Gastrocnemius medialis (tissue), 4 donors: ENCODE results near the gene TMTC1. TPM values are rescaled to one million over a fixed set of nuclear protein-coding genes. Genes with fewer than 3 reads are reported as not detected.

Experiments
- ATAC-seq, 2 donors: fragments of 150-250 bp; one replicate each; pipeline ENCODE4 v1.9.1; 2016
- DNase-seq, 2 donors: peaks; one replicate each; pipeline ENCODE4 v3.0.0-alpha.2; 2019
- H3K27ac ChIP-seq, 4 donors: fragments of 200-600 bp; sonication (generic); 1 replicate in 1 of 4; 2 replicates in 3 of 4; pipeline ENCODE4 v1.5.1; 2016 to 2018; ENCODE audit warnings: mild to moderate bottlenecking in 2 of 4, moderate library complexity in 1 of 4
- H3K27me3 ChIP-seq, 3 donors: fragments of 200-600 bp; sonication (generic) in 2 of 3; 1 replicate in 1 of 3; 2 replicates in 2 of 3; pipeline versions ENCODE4 v1.5.1 to v1.6.0; 2016 to 2019; ENCODE audit warnings: mild to moderate bottlenecking in 1 of 3, moderate library complexity in 1 of 3
- H3K36me3 ChIP-seq, 2 donors: fragments of 200-600 bp; sonication (generic) in 1 of 2; one replicate each; pipeline ENCODE4 v1.5.1; 2017 to 2018
- H3K4me1 ChIP-seq, 2 donors: fragments of 200-600 bp; sonication (generic) in 1 of 2; one replicate each; pipeline ENCODE4 v1.5.1; 2016 to 2017; ENCODE audit warnings: mild to moderate bottlenecking in 2 of 2
- H3K4me3 ChIP-seq, 4 donors: fragments of 200-600 bp; sonication (generic) in 3 of 4; 1 replicate in 1 of 4; 2 replicates in 3 of 4; pipeline ENCODE4 v1.5.1; 2016 to 2019; ENCODE audit warnings: mild to moderate bottlenecking in 2 of 4
- H3K9me3 ChIP-seq, 3 donors: fragments of 200-600 bp; sonication (generic) in 2 of 3; 1 replicate in 1 of 3; 2 replicates in 2 of 3; pipeline ENCODE4 v1.5.1; 2016 to 2019
- CTCF ChIP-seq, 5 experiments: fragments of 450-650 bp in 3 of 5; fragments of 200-600 bp in 2 of 5; sonication (generic) in 2 of 5; IDR thresholded peaks in 4 of 5; conservative IDR thresholded peaks in 1 of 5; 1 replicate in 4 of 5; 2 replicates in 1 of 5; pipeline ENCODE4 v1.5.1; 2016 to 2019; ENCODE audit warnings: antibody characterized with exemption in 5 of 5, mild to moderate bottlenecking in 3 of 5, moderate library complexity in 3 of 5
- POLR2A ChIP-seq, 2 donors: fragments of 450-650 bp; IDR thresholded peaks; one replicate each; pipeline ENCODE4 v1.6.1; 2017; ENCODE audit warnings: antibody characterized with exemption in 2 of 2, mild to moderate bottlenecking in 2 of 2, moderate library complexity in 2 of 2
- in situ Hi-C, 4 donors: fragments of 200-750 bp; cut with MboI; loops; one replicate each; pipeline versions ENCODE4 v1.15.0 to v1.8.0; 2017; ENCODE audit warnings: low sequenced_read_pairs in 4 of 4
- intact Hi-C: fragments of 100-400 bp; cut with DNase I; formaldehyde crosslinking; loops from one replicate; pipeline ENCODE4 v1.15.1; 2023; ENCODE audit warnings: low total_unique reads
- total RNA-seq, 4 donors: library from RNA; depleted of rRNA; stranded (reverse); fragments of >200 nt; gene quantifications; one replicate each; pipeline versions ENCODE4 v1.1.0 to v1.2.3, GENCODE V29; 2016

Gene TMTC1
- total RNA-seq, 4 donors from 2014 or later: 38.5 to 83.5 (median 42.6) TPM

- DNase-seq (no peak), ATAC-seq (no peak)
- TF ChIP-seq CTCF (IDR thresholded peaks at IDR 0.05 in 4 of 5, conservative IDR thresholded peaks at IDR 0.05 in 1 of 5) (no peak), POLR2A (IDR thresholded peaks at IDR 0.05) (no peak)
- no peak overlapping the region for H3K4me3 ChIP-seq
- H3K4me1 ChIP-seq: peaks cover 19 to 22% of the 10 kb centered on the region in 2 donors
- no peaks in the 10 kb centered on the region for H3K9me3 ChIP-seq
- intact Hi-C loops (loop anchor here (2.0 to 5.0 kb wide), 2 partner anchors 15 to 250 kb away; partner anchors contain the start of gene TMTC1), in situ Hi-C loops (no loop called here)
- no peaks in the 10 kb centered on the region for H3K27me3 ChIP-seq
- H3K27ac ChIP-seq: peak overlapping the region; percentile 29 to 71 (median 40)
- H3K36me3 ChIP-seq: no peaks in the 10 kb centered on the region
These were observed 14.0 kb upstream of the TMTC1 start for GRCh38 chr12:29797565-29798355.

DNA sequence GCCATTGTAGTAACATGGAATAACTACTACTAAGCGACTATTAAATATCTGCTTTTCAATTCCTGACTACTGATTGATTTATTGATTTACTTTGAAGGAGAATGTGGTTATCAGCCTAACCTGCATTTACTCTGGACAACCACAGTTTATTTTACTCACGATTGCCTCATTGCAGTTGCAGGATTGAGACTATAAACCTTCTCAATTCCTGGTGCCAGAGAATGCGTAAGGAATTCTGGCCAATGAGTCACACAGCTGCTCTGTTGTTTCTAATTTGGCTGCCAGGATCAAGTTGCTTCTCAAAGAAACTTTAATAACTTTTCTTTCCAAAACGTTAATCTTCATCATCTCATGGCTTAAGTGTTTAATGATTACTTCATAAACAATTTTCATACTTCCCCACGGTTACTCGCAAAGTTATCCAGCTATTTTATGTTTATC is 13.1 kb upstream of the TMTC1 start:
- Histone ChIP-seq H3K4me1 (peaks cover 19 to 22% of the 10 kb centered on the region in 2 donors), H3K9me3 (no peaks in the 10 kb centered on the region), H3K27me3 (no peaks in the 10 kb centered on the region), H3K36me3 (no peaks in the 10 kb centered on the region), H3K27ac (peak overlapping the region; percentile 29 to 71 (median 40)), H3K4me3 (peak overlapping the region in 2 of 4 donors; percentile 26 to 30)
- intact Hi-C loops: loop anchor here (2.0 to 5.0 kb wide), 2 partner anchors 14 to 250 kb away; partner anchors contain the start of gene TMTC1
- peak; percentile 45 to 65 for DNase-seq
- peak; percentile 99 to 100 for ATAC-seq
- in situ Hi-C loops: no loop called here
- TF ChIP-seq POLR2A (IDR thresholded peaks at IDR 0.05): no peak
- TF ChIP-seq CTCF (IDR thresholded peaks at IDR 0.05 in 4 of 5, conservative IDR thresholded peaks at IDR 0.05 in 1 of 5): peak in 2 of 5 experiments; percentile 14 to 36

DNA sequence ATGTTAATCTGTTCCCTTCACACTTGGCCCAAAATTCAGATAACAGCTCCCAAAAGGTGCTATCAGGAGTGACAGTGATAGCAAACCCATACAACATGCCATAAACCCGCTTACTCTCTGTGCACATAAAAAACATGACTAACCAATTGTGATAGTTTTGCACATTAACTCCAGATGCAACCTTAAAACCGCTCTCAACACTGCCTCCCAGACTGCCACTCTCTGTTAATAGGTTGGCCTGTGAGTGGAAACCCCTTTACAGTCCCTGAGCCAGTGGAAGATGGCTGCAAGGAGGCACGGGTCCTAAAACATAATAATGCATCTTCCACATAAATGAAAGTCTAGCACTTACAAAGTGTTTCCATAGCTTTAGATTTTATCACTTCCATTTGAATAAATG is 12.0 kb upstream of the TMTC1 start:
- Histone ChIP-seq H3K4me3 (no peak overlapping the region), H3K27me3 (no peaks in the 10 kb centered on the region), H3K4me1 (peaks cover 19 to 22% of the 10 kb centered on the region in 2 donors), H3K36me3 (no peaks in the 10 kb centered on the region), H3K9me3 (no peaks in the 10 kb centered on the region), H3K27ac (no peak overlapping the region)
- intact Hi-C loops (loop anchor here (2.0 to 5.0 kb wide), 2 partner anchors 13 to 248 kb away; partner anchors contain the start of gene TMTC1), in situ Hi-C loops (no loop called here)
- TF ChIP-seq POLR2A (IDR thresholded peaks at IDR 0.05): no peak
- TF ChIP-seq CTCF (IDR thresholded peaks at IDR 0.05 in 4 of 5, conservative IDR thresholded peaks at IDR 0.05 in 1 of 5): no peak
- DNase-seq (no peak), ATAC-seq (no peak)

DNA sequence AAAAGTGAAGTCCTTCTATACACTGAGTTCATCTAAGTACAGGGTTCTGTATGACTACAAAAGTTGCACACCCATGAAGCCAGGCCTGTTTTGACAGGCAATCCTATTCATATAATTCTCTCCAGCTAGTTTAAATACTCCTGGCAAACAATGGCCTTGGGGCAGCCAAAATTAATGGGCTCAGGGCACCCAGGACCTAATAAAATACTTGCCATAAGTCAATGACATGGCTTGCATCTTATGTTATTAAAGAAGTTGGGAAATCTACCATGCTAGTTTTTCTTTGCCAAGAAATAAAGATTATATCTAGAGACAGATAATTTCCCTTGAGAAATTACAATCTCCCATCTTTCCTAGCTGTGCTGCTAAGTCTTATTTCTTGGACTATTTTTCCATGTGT is 11.1 kb upstream of the TMTC1 start:
- Histone ChIP-seq H3K9me3 (no peaks in the 10 kb centered on the region), H3K36me3 (no peaks in the 10 kb centered on the region), H3K27me3 (no peaks in the 10 kb centered on the region), H3K4me1 (peaks cover 19 to 22% of the 10 kb centered on the region in 2 donors), H3K27ac (no peak overlapping the region), H3K4me3 (no peak overlapping the region)
- ATAC-seq: no peak
- no peak for DNase-seq
- TF ChIP-seq CTCF (IDR thresholded peaks at IDR 0.05 in 4 of 5, conservative IDR thresholded peaks at IDR 0.05 in 1 of 5): no peak
- TF ChIP-seq POLR2A (IDR thresholded peaks at IDR 0.05): no peak
- in situ Hi-C loops (no loop called here), intact Hi-C loops (loop anchor here (5.0 kb wide), 1 partner anchor 248 kb away; no protein-coding TSS in a partner anchor)
